Measurements from ENCODE around the gene HMG20A. TPM values are rescaled to one million over a fixed set of nuclear protein-coding genes. Genes with fewer than 3 reads are reported as not detected.
A peak's percentile ranks its signal among the peaks of the same experiment; 100 is the strongest.

Gene HMG20A
- total and polyA plus RNA-seq, 2 experiments from 2014 or later: 40.0 to 45.6 TPM

DNA sequence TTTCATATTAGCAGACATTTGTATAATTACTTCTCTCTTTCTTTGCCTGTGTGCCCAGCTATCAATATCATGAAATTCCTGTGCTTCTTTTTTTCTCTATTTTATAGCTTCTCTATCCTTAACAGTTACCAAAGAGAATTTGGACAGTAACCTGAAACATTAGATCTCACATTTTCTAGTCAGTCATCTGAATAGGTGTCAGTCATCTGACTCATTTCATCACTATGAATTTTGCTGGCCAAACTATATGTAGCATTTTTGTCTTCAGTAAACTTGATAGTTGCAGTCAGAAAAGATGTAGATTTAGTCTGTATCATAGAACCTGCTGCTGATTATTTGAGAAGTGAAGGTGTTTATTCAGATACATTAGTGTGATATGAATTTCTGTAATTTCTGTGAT, 52.6 kb downstream of the HMG20A start:
- Histone ChIP-seq H3K4me1 (ENCODE audit: low read depth) (peaks cover 22% of the 10 kb centered on the region), H3K9me3 (ENCODE audit: low read depth) (no peaks in the 10 kb centered on the region), H3K4me3 (no peak overlapping the region), H3K36me3 (peaks cover 34% of the 10 kb centered on the region), H3K27me3 (no peaks in the 10 kb centered on the region), H3K27ac (no peak overlapping the region)
- DNase-seq (ENCODE audit: low read depth in 1 of 2, low spot score in 1 of 2): no peak
- TF ChIP-seq CTCF (IDR thresholded peaks at IDR 0.05; ENCODE audit: low read depth, low read length): no peak

GRCh38 chr15:77474310-77474988, 53.8 kb downstream of the HMG20A start:
- Histone ChIP-seq H3K4me3 (no peak overlapping the region), H3K27me3 (no peaks in the 10 kb centered on the region), H3K9me3 (ENCODE audit: low read depth) (no peaks in the 10 kb centered on the region), H3K4me1 (ENCODE audit: low read depth) (peaks cover 22% of the 10 kb centered on the region), H3K36me3 (peaks cover 44% of the 10 kb centered on the region), H3K27ac (peak overlapping the region; percentile 65)
- no peak for TF ChIP-seq CTCF (IDR thresholded peaks at IDR 0.05; ENCODE audit: low read depth, low read length)
- DNase-seq (ENCODE audit: low read depth in 1 of 2, low spot score in 1 of 2): peak in 1 of 2 donors; percentile 65

GRCh38 chr15:77475001-77475400, 54.3 kb downstream of the HMG20A start:
- Histone ChIP-seq H3K4me1 (ENCODE audit: low read depth) (peaks cover 22% of the 10 kb centered on the region), H3K4me3 (no peak overlapping the region), H3K9me3 (ENCODE audit: low read depth) (no peaks in the 10 kb centered on the region), H3K27ac (peak overlapping the region; percentile 65), H3K27me3 (no peaks in the 10 kb centered on the region), H3K36me3 (peaks cover 46% of the 10 kb centered on the region)
- DNase-seq (ENCODE audit: low read depth in 1 of 2, low spot score in 1 of 2): no peak
- no peak for TF ChIP-seq CTCF (IDR thresholded peaks at IDR 0.05; ENCODE audit: low read depth, low read length)

DNA sequence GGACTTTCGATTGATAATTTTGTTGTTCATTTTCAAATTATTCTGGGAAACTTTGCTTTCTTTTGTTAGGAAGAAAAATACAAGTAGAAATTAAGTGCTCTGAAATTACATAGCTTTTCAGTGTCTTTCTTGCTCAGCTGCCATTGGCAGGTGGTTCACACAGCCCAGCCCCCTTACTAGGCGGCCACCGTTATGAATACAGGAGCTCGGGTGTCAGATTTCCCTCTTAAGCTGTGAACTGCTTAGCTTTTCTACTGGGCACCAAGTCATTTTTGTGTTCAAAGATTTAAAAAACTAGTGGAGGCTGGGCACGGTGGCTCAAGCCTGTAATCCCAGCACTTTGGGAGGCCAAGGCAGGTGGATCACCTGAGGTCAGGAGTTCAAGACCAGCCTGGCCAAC, 55.2 kb downstream of the HMG20A start:
- no peak for TF ChIP-seq CTCF (IDR thresholded peaks at IDR 0.05; ENCODE audit: low read depth, low read length)
- no peaks in the 10 kb centered on the region for H3K9me3 ChIP-seq (ENCODE audit: low read depth)
- no peak overlapping the region for H3K4me3 ChIP-seq
- peaks cover 22% of the 10 kb centered on the region for H3K4me1 ChIP-seq (ENCODE audit: low read depth)
- peak in 1 of 2 donors; percentile 47 for DNase-seq (ENCODE audit: low read depth in 1 of 2, low spot score in 1 of 2)
- peak overlapping the region; percentile 65 for H3K27ac ChIP-seq
- peaks cover 51% of the 10 kb centered on the region for H3K36me3 ChIP-seq
- no peaks in the 10 kb centered on the region for H3K27me3 ChIP-seq

DNA sequence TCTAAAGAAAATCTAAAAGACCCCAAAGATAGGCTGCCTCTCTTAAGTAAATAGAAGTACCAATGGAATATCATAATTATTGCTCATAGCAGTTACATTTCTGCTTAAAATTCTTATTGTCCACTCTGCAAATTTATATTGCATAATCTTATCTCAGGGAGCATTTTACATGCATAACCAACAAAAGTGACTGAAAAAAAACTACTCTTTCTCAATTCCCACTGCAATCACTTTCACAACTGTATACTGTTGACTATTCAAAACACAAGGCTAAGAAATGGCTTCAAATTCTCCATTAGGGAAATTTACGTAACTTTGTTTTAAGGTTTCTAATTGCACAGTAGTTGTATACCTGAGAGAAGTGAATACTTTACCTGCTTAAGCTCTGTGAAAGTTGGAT, 56.3 kb downstream of the HMG20A start:
- TF ChIP-seq CTCF (IDR thresholded peaks at IDR 0.05; ENCODE audit: low read depth, low read length): no peak

More for the DNA sequence above, 56.3 kb downstream of the HMG20A start:
- Histone ChIP-seq H3K27me3 (no peaks in the 10 kb centered on the region), H3K4me3 (no peak overlapping the region), H3K27ac (no peak overlapping the region), H3K9me3 (ENCODE audit: low read depth) (no peaks in the 10 kb centered on the region), H3K4me1 (ENCODE audit: low read depth) (peaks cover 22% of the 10 kb centered on the region), H3K36me3 (peaks cover 49% of the 10 kb centered on the region)
- DNase-seq (ENCODE audit: low read depth in 1 of 2, low spot score in 1 of 2): peak in 1 of 2 donors; percentile 53

All from cardiac muscle cell (in vitro differentiated cells and primary cell).